Measurements from ENCODE around the gene ABCA4.
"Not testable (repeated sequence)": the region's sequence is repeated elsewhere in the genome, so short reads cannot be mapped to it uniquely, and the experiment has no call there.

Gene ABCA4

GRCh38 chr1:94120991-94121390 is at the start of gene ABCA4:
Gene ABCA4 (minus strand): TSS chr1:94121148. CDS start chr1:94121045, 103 bp downstream.
- no peak for DNase-seq

- DNase-seq, result no peak
Measured at GRCh38 chr1:94169126-94169525, 48.2 kb upstream of the ABCA4 start.

- DNase-seq, result no peak
Measured at GRCh38 chr1:94165843-94166242, 44.9 kb upstream of the ABCA4 start.

DNA sequence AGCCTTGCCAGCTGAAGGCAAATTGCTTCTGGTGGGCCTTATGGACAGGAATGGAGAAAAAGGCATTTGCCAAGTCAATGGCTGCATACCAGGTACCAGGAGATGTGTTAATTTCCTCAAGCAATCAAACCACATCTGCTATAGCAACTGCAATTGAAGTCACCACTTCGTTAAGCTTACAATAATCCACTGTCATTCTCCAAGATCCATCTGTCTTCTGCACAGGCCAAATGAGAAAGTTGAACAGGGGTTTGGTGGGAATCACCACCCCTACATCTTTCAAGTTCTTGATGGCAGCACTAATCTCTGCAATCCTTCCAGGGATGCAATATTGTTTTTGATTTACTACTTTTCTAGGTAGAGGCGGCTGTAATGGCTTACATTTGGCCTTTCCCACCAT is 43.9 kb upstream of the ABCA4 start:
- not testable (repeated sequence) for DNase-seq

GRCh38 chr1:94164121-94164520 is 43.2 kb upstream of the ABCA4 start:
- DNase-seq, result not testable (repeated sequence)

DNA sequence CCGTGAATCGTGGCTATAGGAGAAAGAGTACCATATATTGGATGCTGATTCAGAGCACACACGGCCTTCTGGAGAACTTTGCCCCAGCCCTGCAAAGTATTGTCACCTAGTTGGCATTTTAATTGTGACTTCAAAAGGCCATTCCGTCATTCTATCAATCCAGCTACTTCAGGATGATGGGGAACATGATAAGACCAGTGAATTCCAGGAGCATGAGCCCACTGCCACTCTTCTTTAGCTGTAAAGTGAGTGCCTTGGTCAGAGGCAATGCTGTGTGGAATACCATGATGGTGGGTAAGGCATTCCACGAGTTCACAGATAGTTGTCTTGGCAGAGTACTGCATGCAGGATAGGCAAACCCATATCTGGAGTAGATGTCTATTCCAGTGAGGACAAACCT is 42.3 kb upstream of the ABCA4 start:
- DNase-seq, result not testable (repeated sequence)

DNA sequence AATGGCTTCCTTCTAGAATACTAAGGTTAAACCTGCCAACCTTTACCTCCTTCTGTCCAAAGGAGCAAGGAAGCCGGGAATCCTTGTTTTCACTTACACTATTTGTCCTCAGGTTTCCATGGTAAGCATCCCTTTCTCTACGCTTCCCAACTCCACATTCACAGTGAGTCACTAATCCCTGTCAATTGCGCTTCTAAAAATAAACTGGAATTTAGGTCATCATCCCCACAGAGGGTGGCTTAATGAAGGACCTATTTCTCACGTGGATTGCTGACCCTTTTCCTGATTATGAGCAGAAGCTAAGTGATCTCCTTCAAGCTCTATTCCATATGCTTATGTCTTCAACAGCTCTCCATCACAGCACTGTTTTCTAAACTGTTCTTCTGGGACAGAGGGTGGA is 39.9 kb upstream of the ABCA4 start:
- DNase-seq, result no peak

DNA sequence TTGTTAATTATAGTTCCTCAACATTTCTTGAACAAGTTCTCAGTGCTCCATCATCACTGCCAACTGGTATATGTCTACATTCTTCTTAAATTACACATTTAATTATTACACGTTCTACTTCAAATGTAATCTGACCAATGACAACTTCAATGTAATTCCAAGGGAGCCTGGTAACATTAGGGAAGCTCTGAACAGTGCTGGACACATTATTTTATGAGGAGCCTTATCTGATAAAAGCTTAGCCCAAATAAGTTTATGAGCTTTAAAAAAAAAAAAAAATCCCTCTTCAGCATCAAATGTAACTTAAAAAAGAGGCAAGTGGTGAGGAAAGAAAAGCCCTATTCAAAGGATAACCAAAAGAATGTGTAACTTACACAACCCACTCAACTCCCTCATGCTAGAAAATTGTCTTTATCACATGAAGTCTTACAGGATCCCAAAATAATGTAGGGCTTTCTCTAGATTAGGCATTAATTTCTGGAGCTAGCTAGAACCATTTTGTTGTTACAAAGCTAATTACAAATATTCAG is 35.2 kb upstream of the ABCA4 start:
- no peak for DNase-seq

DNA sequence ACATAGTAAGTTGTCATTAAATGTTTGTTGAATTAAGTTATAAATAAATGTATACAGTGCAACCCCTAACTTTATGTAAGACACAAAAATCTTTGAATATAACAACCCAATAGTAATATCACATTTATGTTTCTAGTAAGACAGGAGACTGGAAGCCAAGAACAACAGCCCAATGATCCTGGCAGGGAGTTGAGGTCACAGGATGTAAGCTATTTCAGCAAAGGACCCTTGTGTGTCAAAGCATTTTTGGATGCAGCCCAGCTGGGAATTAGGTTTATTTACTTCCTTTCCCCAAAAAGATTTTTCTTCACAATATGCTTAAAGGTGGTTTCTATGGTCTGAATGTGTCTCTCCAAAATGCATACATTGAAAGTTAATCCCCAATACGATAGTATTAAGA is 34.0 kb upstream of the ABCA4 start:
- DNase-seq, result no peak

- DNase-seq, result no peak
Measured at GRCh38 chr1:94153133-94153532, 32.2 kb upstream of the ABCA4 start.

GRCh38 chr1:94149166-94149565 is 28.2 kb upstream of the ABCA4 start:
- DNase-seq, result not testable (repeated sequence)

GRCh38 chr1:94146273-94146672 is 25.3 kb upstream of the ABCA4 start:
- DNase-seq, result no peak

DNA sequence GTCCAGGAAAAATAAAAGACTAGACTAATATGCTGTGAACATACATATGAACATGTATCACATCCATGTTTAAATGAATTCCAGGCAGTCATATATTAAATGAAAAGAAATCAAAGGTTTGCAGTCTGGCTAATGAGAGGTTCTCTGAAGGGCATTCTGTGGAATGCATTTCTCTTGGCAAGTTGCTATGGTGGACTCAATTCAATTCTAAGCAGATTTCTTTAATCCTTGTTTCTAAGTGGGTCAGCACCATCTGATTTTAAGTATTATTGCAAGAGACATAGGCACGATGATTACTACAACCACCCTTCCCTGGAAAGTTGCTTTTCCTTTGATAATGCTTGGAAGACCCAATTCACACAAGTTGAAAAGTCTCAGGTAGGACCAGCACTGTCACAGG is 23.9 kb upstream of the ABCA4 start:
- no peak for DNase-seq

DNA sequence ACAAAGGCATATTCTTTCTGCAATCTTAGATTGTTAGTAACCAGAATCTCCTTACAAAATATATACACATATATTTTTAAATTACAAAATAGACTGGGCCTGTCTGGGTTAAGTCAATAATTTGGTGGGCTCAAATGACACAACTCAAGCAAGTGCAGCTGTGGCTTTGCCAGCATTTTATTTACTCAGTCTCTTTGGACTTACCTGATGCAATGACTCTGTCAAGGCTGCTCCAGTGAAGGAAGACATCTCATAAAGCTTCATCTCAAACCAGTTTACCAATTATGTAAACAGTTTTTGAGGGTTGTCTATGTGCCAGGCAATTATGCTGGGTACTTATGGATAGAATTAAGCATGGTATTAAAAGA is 22.8 kb upstream of the ABCA4 start:
- no peak for DNase-seq

GRCh38 chr1:94143173-94143808 is 22.3 kb upstream of the ABCA4 start:
- no peak for DNase-seq

GRCh38 chr1:94142583-94142982 is 21.6 kb upstream of the ABCA4 start:
- DNase-seq, result no peak

- DNase-seq, result no peak
Measured at GRCh38 chr1:94142022-94142421, 21.1 kb upstream of the ABCA4 start.

DNA sequence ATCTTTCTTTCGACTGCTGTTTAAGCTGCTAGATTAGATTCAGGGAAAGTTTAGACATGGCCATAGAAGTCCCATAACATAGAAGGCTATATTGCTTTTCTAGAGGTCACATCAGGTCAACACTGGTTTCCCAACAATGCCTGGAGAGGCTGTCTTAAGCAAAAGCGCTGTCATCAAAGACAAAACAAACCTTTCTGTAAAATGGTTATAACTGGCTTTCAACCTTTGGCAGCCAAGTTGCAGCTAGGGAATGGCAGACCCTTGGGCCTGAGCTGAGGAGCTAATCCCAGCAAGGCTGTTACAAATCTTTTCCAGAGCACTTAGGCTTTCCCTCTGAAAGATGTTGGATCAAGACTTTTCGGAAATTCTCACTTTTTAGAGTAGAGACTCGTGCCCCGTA is 11.2 kb upstream of the ABCA4 start:
- DNase-seq, result no peak

DNA sequence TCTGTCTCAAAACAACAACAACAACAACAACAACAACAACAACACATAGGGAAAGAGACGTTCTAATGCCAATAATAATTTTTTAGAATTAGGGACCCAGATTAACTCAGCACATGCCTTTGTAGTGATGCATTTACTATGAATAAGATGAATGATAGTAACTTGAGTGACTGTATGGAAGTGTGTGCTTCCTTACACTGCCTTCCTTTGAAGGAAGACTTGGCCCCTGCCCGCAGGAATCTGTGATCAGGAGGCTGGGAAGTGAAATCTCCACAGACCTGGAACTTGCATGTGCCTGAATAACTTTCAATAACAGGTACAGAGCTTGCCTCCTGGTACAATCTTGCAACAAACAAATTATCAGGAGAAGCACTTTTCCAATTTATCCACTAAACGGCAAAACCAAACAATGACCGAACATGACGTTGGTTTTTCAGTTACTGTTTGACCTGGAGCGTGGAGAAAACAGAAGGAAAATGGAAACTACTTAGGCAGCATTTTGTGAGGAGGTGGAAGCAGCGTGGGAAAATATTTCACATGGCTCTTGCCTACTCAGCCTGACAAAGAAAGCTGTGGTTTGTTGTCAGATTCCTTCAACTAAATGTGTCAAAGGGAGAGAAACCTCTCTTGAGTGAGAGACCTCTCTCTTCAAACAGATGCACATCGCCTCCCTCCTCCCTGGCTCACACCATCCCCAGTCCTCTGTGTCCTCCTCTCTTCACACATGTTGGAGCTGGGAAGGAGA is 10.1 kb upstream of the ABCA4 start:
- DNase-seq, result no peak

- DNase-seq, result no peak
Measured at GRCh38 chr1:94126651-94127050, 5.7 kb upstream of the ABCA4 start.

DNA sequence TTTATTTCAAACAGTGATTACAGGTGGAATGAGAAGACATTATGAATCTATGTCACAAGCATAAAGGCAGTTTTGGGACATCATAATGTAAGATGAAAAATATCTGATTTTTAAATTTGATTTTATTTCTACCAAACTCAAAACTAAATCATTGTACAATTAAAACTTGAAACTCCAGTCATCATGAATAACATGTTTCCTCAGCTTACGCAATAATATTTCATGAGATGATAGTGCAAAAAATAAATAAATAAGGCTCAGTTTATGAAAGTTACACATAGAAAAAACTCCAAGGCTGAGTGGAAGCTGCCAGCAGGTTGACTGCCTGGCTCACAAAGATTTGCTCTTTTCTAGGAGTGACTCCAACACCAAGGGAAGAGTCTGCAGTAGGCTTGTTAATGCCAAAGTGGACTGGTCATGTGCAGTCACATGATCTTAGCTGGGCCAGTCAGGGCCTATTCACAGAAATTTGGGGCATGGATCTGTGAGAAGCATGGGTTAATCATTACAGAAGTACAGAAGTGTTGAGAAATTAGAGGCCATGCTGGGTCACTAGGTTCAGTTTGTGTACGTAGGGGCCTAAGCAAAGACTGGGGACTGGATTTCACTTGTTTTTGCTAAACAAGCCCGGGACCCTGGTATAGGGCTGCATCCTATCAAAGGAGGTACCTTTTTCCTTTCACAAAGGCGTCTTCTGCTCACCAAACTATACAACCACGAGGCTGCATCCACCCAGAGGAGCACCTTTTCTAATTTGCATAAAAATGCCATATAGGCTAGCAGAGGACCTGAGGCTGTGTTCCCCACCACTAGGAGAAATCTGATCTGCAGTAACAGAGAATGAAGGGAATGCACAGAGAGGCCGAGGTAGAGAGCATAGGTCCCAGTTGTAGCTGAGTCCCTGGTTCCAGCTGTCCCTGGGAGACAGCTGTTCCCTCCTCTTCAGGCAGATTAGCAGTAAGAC is 4.9 kb upstream of the ABCA4 start:
- DNase-seq, result no peak

GRCh38 chr1:94124538-94124937 is 3.6 kb upstream of the ABCA4 start:
- no peak for DNase-seq

GRCh38 chr1:94122201-94122970 is 1.4 kb upstream of the ABCA4 start:
- DNase-seq, result no peak
